OCI-LY3 (cell line): ENCODE results near the gene NSL1.

ENCODE experiments used
- CTCF ChIP-seq: fragments of 200-600, 300-600 bp; sonication (generic); IDR thresholded peaks from 2 replicates; pipeline ENCODE4 v1.5.1; 2014; ENCODE audit warnings: antibody characterized with exemption, low read length, low read depth
- EZH2phosphoT487 ChIP-seq: fragments of 200-600 bp; shearing (Covaris generic); IDR thresholded peaks from 2 replicates; pipeline ENCODE4 v1.6.1; 2018; ENCODE audit warnings: antibody characterized with exemption, mixed run types, low read depth

GRCh38 chr1:212701910-212702309 lies 89.7 kb downstream of the NSL1 start:
- TF ChIP-seq CTCF (no peak), EZH2phosphoT487 (no peak)
